Keratinocyte (primary cell): ENCODE measurements around the gene LRBA. TPM values are rescaled to one million over a fixed set of nuclear protein-coding genes. Genes with fewer than 3 reads are reported as not detected.
A peak's percentile ranks its signal among the peaks of the same experiment; 100 is the strongest.

ENCODE experiments used
- DNase-seq: peaks from one replicate; pipeline ENCODE4 v3.0.0-alpha.2; 2011; ENCODE audit warnings: low read depth, missing footprints, low spot score
- FAIRE-seq: peaks from 2 replicates; lab custom pipeline; 2011; peaks lifted over from hg19 to GRCh38; lab: Jason Lieb, UNC
- H2AFZ ChIP-seq: 2 replicates; pipeline ENCODE4 v1.6.0; 2012; ENCODE audit warnings: low read length, control low read depth, inconsistent platforms; ENCODE audit not compliant: control insufficient read depth
- H3K27ac ChIP-seq: 2 replicates; pipeline ENCODE4 v1.5.1; 2011; ENCODE audit warnings: low read length; ENCODE audit not compliant: control insufficient read depth, insufficient read depth
- H3K27me3 ChIP-seq: 3 replicates; pipeline ENCODE4 v1.6.0; 2011; ENCODE audit warnings: low read length; ENCODE audit not compliant: control insufficient read depth, insufficient read depth; ENCODE audit errors: extremely low read depth
- H3K36me3 ChIP-seq, 2 experiments: 2 replicates in 1 of 2; 3 replicates in 1 of 2; pipeline ENCODE4 v1.5.1; 2011; ENCODE audit warnings: low read length in 2 of 2, mild to moderate bottlenecking in 1 of 2; ENCODE audit not compliant: control insufficient read depth in 2 of 2, insufficient read depth in 2 of 2; ENCODE audit errors: extremely low read depth in 1 of 2
- H3K4me1 ChIP-seq: 3 replicates; pipeline ENCODE4 v1.5.1; 2011; ENCODE audit warnings: low read length; ENCODE audit not compliant: control insufficient read depth, insufficient read depth; ENCODE audit errors: extremely low read depth
- H3K4me2 ChIP-seq: 3 replicates; pipeline ENCODE4 v1.6.0; 2011; ENCODE audit warnings: low read depth, low read length; ENCODE audit not compliant: control insufficient read depth, insufficient read depth; ENCODE audit errors: extremely low read depth
- H3K4me3 ChIP-seq, 3 experiments: fragments of 200-600 bp in 1 of 3; sonication (generic) in 1 of 3; 2 replicates in 2 of 3; 3 replicates in 1 of 3; pipeline ENCODE4 v1.5.1; 2011 to 2016; ENCODE audit warnings: low read length in 3 of 3, mild to moderate bottlenecking in 3 of 3, control low read depth in 2 of 3, inconsistent platforms in 1 of 3, low read depth in 1 of 3, mixed read lengths in 1 of 3, mixed run types in 1 of 3, moderate library complexity in 1 of 3; ENCODE audit not compliant: control insufficient read depth in 2 of 3, insufficient read depth in 2 of 3; ENCODE audit errors: extremely low read depth in 1 of 3
- H3K79me2 ChIP-seq: 2 replicates; pipeline ENCODE4 v1.6.0; 2012; ENCODE audit warnings: low read length; ENCODE audit not compliant: control insufficient read depth, insufficient read depth
- H3K9ac ChIP-seq: 3 replicates; pipeline ENCODE4 v1.6.0; 2011; ENCODE audit warnings: low read length; ENCODE audit not compliant: control insufficient read depth, insufficient read depth; ENCODE audit errors: extremely low read depth
- H3K9me1 ChIP-seq: 3 replicates; pipeline ENCODE4 v1.6.0; 2011; ENCODE audit warnings: low read length; ENCODE audit not compliant: control insufficient read depth, insufficient read depth; ENCODE audit errors: extremely low read depth
- H3K9me3 ChIP-seq: 2 replicates; pipeline ENCODE4 v1.5.1; 2012; ENCODE audit warnings: low read depth, low read length; ENCODE audit not compliant: control insufficient read depth
- H4K20me1 ChIP-seq: 3 replicates; pipeline ENCODE4 v1.6.0; 2011; ENCODE audit warnings: low read length; ENCODE audit not compliant: control insufficient read depth, insufficient read depth; ENCODE audit errors: extremely low read depth
- CTCF ChIP-seq, 3 experiments: IDR thresholded peaks in 1 of 3; conservative IDR thresholded peaks in 1 of 3; optimal IDR thresholded peaks in 1 of 3; 2 replicates in 2 of 3; 3 replicates in 1 of 3; pipeline versions ENCODE3 to v1.5.1; 2011; ENCODE audit warnings: low read length in 3 of 3, mild to moderate bottlenecking in 3 of 3, moderate library complexity in 2 of 3, control low read depth in 1 of 3, inconsistent platforms in 1 of 3; ENCODE audit not compliant: insufficient read depth in 2 of 3; ENCODE audit errors: extremely low read depth in 1 of 3
- EZH2 ChIP-seq: IDR thresholded peaks from one replicate; pipeline ENCODE4 v1.6.1; 2012; ENCODE audit warnings: inconsistent platforms, mild to moderate bottlenecking, low read length, moderate library complexity
- dilution Hi-C: fragments of 300-500 bp; cut with MboI; formaldehyde crosslinking; loops from one replicate; pipeline ENCODE4 v1.7.0; 2020; ENCODE audit warnings: low sequenced_read_pairs; ENCODE audit not compliant: extremely low pct_ligation_motif_present
- polyA plus RNA-seq, 5 experiments: library from polyadenylated mRNA; depleted of rRNA in 3 of 5; stranded (reverse) in 3 of 5; stranded (forward) in 1 of 5; unstranded in 1 of 5; fragments of >200 nt; gene quantifications; 1 replicate in 1 of 5; 2 replicates in 3 of 5; 3 replicates in 1 of 5; pipeline versions ENCODE4 v1.2.1 to v1.2.3, GENCODE V29; 2011 to 2012; ENCODE audit warnings: missing spikeins in 2 of 5, low read depth in 1 of 5, low replicate concordance in 1 of 5

LRBA gene
- polyA plus RNA-seq, 1 donor (not counting 4 experiments of a cell fraction or from before 2014, with no cell fraction given), result 35.6 TPM

GRCh38 chr4:150240011-150240410 lies 775.1 kb downstream of the LRBA start:
- no peaks in the 10 kb centered on the region for H3K36me3 ChIP-seq
- H3K27ac ChIP-seq, result no peak overlapping the region
- no peaks in the 10 kb centered on the region for H3K27me3 ChIP-seq
- H3K4me2 ChIP-seq, result no peak overlapping the region
- no peak overlapping the region for H3K9ac ChIP-seq
- dilution Hi-C loops, result no loop called here
- peaks cover 19% of the 10 kb centered on the region for H3K4me1 ChIP-seq
- TF ChIP-seq CTCF (optimal IDR thresholded peaks at IDR 0.05 in 1 of 3, IDR thresholded peaks at IDR 0.05 in 1 of 3, conservative IDR thresholded peaks at IDR 0.05 in 1 of 3; ENCODE audit: extremely low read depth in 1 of 3, insufficient read depth in 2 of 3, low read length in 3 of 3) (no peak), EZH2 (no peak)
- no peaks in the 10 kb centered on the region for H4K20me1 ChIP-seq
- H3K9me3 ChIP-seq, result no peaks in the 10 kb centered on the region
- FAIRE-seq (peak; percentile 49), DNase-seq (no peak)
- H3K79me2 ChIP-seq, result no peaks in the 10 kb centered on the region
- H2AFZ ChIP-seq, result no peak overlapping the region
- H3K4me3 ChIP-seq, result no peak overlapping the region
- H3K9me1 ChIP-seq, result no peaks in the 10 kb centered on the region

- no peaks in the 10 kb centered on the region for H3K27me3 ChIP-seq
- H2AFZ ChIP-seq, result no peak overlapping the region
- DNase-seq, result no peak
- TF ChIP-seq EZH2 (no peak), CTCF (optimal IDR thresholded peaks at IDR 0.05 in 1 of 3, IDR thresholded peaks at IDR 0.05 in 1 of 3, conservative IDR thresholded peaks at IDR 0.05 in 1 of 3; ENCODE audit: extremely low read depth in 1 of 3, insufficient read depth in 2 of 3, low read length in 3 of 3) (no peak)
- no peak overlapping the region for H3K4me2 ChIP-seq
- no peak overlapping the region for H3K9ac ChIP-seq
- dilution Hi-C loops, result no loop called here
- H3K36me3 ChIP-seq, result no peaks in the 10 kb centered on the region
- no peaks in the 10 kb centered on the region for H3K79me2 ChIP-seq
- no peak overlapping the region for H3K4me3 ChIP-seq
- no peak for FAIRE-seq
- no peak overlapping the region for H3K27ac ChIP-seq
- peaks cover 19% of the 10 kb centered on the region for H3K4me1 ChIP-seq
- H3K9me1 ChIP-seq, result no peaks in the 10 kb centered on the region
- H4K20me1 ChIP-seq, result no peaks in the 10 kb centered on the region
- no peaks in the 10 kb centered on the region for H3K9me3 ChIP-seq
Observed at GRCh38 chr4:150238591-150238990, 776.5 kb downstream of the LRBA start.
